Naive thymus-derived CD8-positive, alpha-beta T cell (primary cell): ENCODE results near the gene TMEM239. TPM values are rescaled to one million over a fixed set of nuclear protein-coding genes. Genes with fewer than 3 reads are reported as not detected.

Experiments used
- ATAC-seq, 2 donors: fragments of 150-1000 bp; cut with Tn5 transposase in 1 of 2; sonication (Bioruptor Pico), chemical (Tn5 transposase) in 1 of 2; 1 replicate in 1 of 2; 2 replicates in 1 of 2; pipeline ENCODE4 v1.10.0; 2021; ENCODE audit warnings: mild to moderate bottlenecking in 2 of 2, moderate library complexity in 2 of 2
- POLR2A ChIA-PET: fragments of 350-600 bp; sonication (Branson Sonifier 250); formaldehyde crosslinking; loops from one replicate; lab custom pipeline; 2021; ENCODE audit warnings: antibody characterized with exemption; lab: Charles Lee
- DNase-seq, 10 donors: peaks; one replicate each; pipeline versions ENCODE4 v3.0.0 to v3.0.0-alpha.2; 2020 to 2022
- H3K27ac Mint-ChIP-seq, 10 donors: one replicate each; pipeline ENCODE4 v1.8.0; 2020 to 2022; ENCODE audit warnings: mild to moderate bottlenecking in 10 of 10, mixed read lengths in 10 of 10, moderate library complexity in 4 of 10, inconsistent platforms in 1 of 10
- H3K27me3 Mint-ChIP-seq, 5 donors: one replicate each; pipeline ENCODE4 v1.8.0; 2021 to 2022; ENCODE audit warnings: mixed read lengths in 5 of 5
- H3K36me3 Mint-ChIP-seq, 3 donors: one replicate each; pipeline ENCODE4 v1.8.0; 2020 to 2022; ENCODE audit warnings: mixed read lengths in 3 of 3, mild to moderate bottlenecking in 2 of 3, inconsistent platforms in 1 of 3
- H3K4me1 Mint-ChIP-seq, 4 donors: one replicate each; pipeline ENCODE4 v1.8.0; 2021 to 2022; ENCODE audit warnings: mixed read lengths in 4 of 4
- H3K4me3 Mint-ChIP-seq, 10 donors: one replicate each; pipeline ENCODE4 v1.8.0; 2020 to 2022; ENCODE audit warnings: mild to moderate bottlenecking in 10 of 10, mixed read lengths in 10 of 10, moderate library complexity in 6 of 10, inconsistent platforms in 1 of 10
- H3K9me3 Mint-ChIP-seq, 9 donors: one replicate each; pipeline ENCODE4 v1.8.0; 2020 to 2022; ENCODE audit warnings: mixed read lengths in 9 of 9, mild to moderate bottlenecking in 3 of 9, inconsistent platforms in 1 of 9, moderate library complexity in 1 of 9
- polyA plus RNA-seq, 3 donors: library from polyadenylated mRNA; unstranded; fragments of 300-500 nt; fragmentation: Illumina TruSeq; gene quantifications; one replicate each; pipeline ENCODE4 v1.2.3, GENCODE V29; 2021
- total RNA-seq, 8 experiments: library from RNA in 2 of 8; stranded (reverse) in 2 of 8; gene quantifications; one replicate each; pipeline ENCODE4 v1.2.3 and lab custom pipeline; 2021 to 2026

TMEM239 gene
- total and polyA plus RNA-seq, 5 experiments from 2014 or later: not detected

GRCh38 chr20:2867081-2867864 lies 51.1 kb downstream of the TMEM239 start:
- Mint-ChIP-seq H3K4me1 (peaks cover 32 to 60% (median 54%) of the 10 kb centered on the region in 4 donors), H3K27ac (peak overlapping the region; percentile 58 to 90 (median 83)), H3K4me3 (peak overlapping the region in 7 of 10 donors; percentile 31 to 75 (median 50)), H3K36me3 (peaks cover 0 to 3% (median 0%) of the 10 kb centered on the region in 3 donors), H3K9me3 (no peaks in the 10 kb centered on the region), H3K27me3 (no peaks in the 10 kb centered on the region)
- POLR2A ChIA-PET: interaction anchor here (1.2 to 4.9 kb wide), 3 partner anchors 27 to 128 kb away, joined by 3 to 26 read pairs (median 4); partner anchors contain the start of genes PCED1A and VPS16
- ATAC-seq (no peak), DNase-seq (peak in 1 of 10 donors; percentile 6)

Other genes with a start within 250 kb of the TMEM239 start
- 100 to 1,000 TPM; 271 to 279 TPM for gene NOP56, start 163.7 kb upstream of the TMEM239 start, total RNA-seq
- gene NOP56, start 163.7 kb upstream of the TMEM239 start, polyA plus RNA-seq: 100 to 1,000 TPM in 2 of 3 donors, 10 to 100 TPM in 1; 72.3 to 115 (median 107) TPM
- 100 to 1,000 TPM; 121 to 126 TPM for gene IDH3B, start 152.1 kb upstream of the TMEM239 start, total RNA-seq
- gene IDH3B, start 152.1 kb upstream of the TMEM239 start, polyA plus RNA-seq: 100 to 1,000 TPM in 2 of 3 donors, 10 to 100 TPM in 1; 95.6 to 126 (median 115) TPM
- gene EBF4, start 123.6 kb upstream of the TMEM239 start, total RNA-seq: 10 to 100 TPM; 14.3 to 14.9 TPM
- 1 to 10 TPM in 1 of 3 donors, under 1 TPM in 2; 0.37 to 2.2 (median 0.88) TPM for gene EBF4, start 123.6 kb upstream of the TMEM239 start, polyA plus RNA-seq
- gene CPXM1, start 15.7 kb upstream of the TMEM239 start, total RNA-seq: under 1 TPM in 1 of 2 experiments, not detected in 1; 0.39 TPM
- under 1 TPM; 0.27 to 0.56 (median 0.31) TPM for gene CPXM1, start 15.7 kb upstream of the TMEM239 start, polyA plus RNA-seq
- not detected for gene C20orf141, start 1.4 kb upstream of the TMEM239 start, total RNA-seq
- not detected for gene C20orf141, start 1.4 kb upstream of the TMEM239 start, polyA plus RNA-seq
- gene PCED1A, start 24.3 kb downstream of the TMEM239 start, total RNA-seq: 100 to 1,000 TPM in 1 of 2 experiments, 10 to 100 TPM in 1; 89.5 to 101 TPM
- gene PCED1A, start 24.3 kb downstream of the TMEM239 start, polyA plus RNA-seq: 10 to 100 TPM; 21.9 to 29.6 (median 23.6) TPM
- 10 to 100 TPM; 57.6 to 57.8 TPM for gene VPS16, start 24.4 kb downstream of the TMEM239 start, total RNA-seq
- 10 to 100 TPM; 34.6 to 40.6 (median 39.3) TPM for gene VPS16, start 24.4 kb downstream of the TMEM239 start, polyA plus RNA-seq
- gene PTPRA, start 57.1 kb downstream of the TMEM239 start, total RNA-seq: 100 to 1,000 TPM in 1 of 2 experiments, 10 to 100 TPM in 1; 90.1 to 106 TPM
- gene PTPRA, start 57.1 kb downstream of the TMEM239 start, polyA plus RNA-seq: 10 to 100 TPM; 24.6 to 51.4 (median 30.8) TPM
- 1 to 10 TPM; 1.5 to 1.9 TPM for gene GNRH2, start 227.3 kb downstream of the TMEM239 start, total RNA-seq
- gene GNRH2, start 227.3 kb downstream of the TMEM239 start, polyA plus RNA-seq: not detected
- gene MRPS26, start 229.7 kb downstream of the TMEM239 start, total RNA-seq: 10 to 100 TPM; 27.6 to 28.4 TPM
- gene MRPS26, start 229.7 kb downstream of the TMEM239 start, polyA plus RNA-seq: 10 to 100 TPM; 59.2 to 81.8 (median 75.6) TPM